Right lobe of liver (tissue), 6 donors: ENCODE measurements around the gene MORC3. TPM values are rescaled to one million over a fixed set of nuclear protein-coding genes. Genes with fewer than 3 reads are reported as not detected.
A peak's percentile ranks its signal among the peaks of the same experiment; 100 is the strongest.
"Not testable (repeated sequence)": the region's sequence is repeated elsewhere in the genome, so short reads cannot be mapped to it uniquely, and the experiment has no call there.

ENCODE experiments used
- ATAC-seq, 4 donors: fragments of 200-7000 bp; cut with Tn5 transposase; one replicate each; pipeline ENCODE4 v1.9.1; 2020; ENCODE audit warnings: mild to moderate bottlenecking in 4 of 4, moderate library complexity in 4 of 4
- DNase-seq, 3 donors: peaks; one replicate each; pipeline ENCODE4 v3.0.0-alpha.2; 2020
- H3K27ac ChIP-seq, 3 donors: fragments of 200-600 bp; one replicate each; pipeline ENCODE4 v1.8.0; 2022
- H3K27me3 ChIP-seq, 2 donors: fragments of 200-600 bp; one replicate each; pipeline ENCODE4 v1.8.0; 2022
- H3K36me3 ChIP-seq, 4 donors: fragments of 200-600 bp; sonication (generic) in 1 of 4; one replicate each; pipeline versions ENCODE4 v1.5.1 to v1.8.0; 2017 to 2022; ENCODE audit warnings: control low read depth in 1 of 4
- H3K4me1 ChIP-seq, 4 donors: fragments of 200-600 bp; sonication (generic) in 1 of 4; one replicate each; pipeline versions ENCODE4 v1.5.1 to v1.8.0; 2017 to 2022; ENCODE audit warnings: control low read depth in 1 of 4
- H3K4me3 ChIP-seq, 3 donors: fragments of 200-600 bp; one replicate each; pipeline ENCODE4 v1.8.0; 2022
- H3K9me3 ChIP-seq, 4 donors: fragments of 200-600 bp; sonication (generic) in 1 of 4; one replicate each; pipeline versions ENCODE4 v1.5.1 to v1.8.0; 2017 to 2022; ENCODE audit warnings: control low read depth in 1 of 4
- POLR2A ChIP-seq: fragments of 450-650 bp; IDR thresholded peaks from one replicate; pipeline ENCODE4 v1.6.1; 2017; ENCODE audit warnings: antibody characterized with exemption, mild to moderate bottlenecking
- WGBS: methylation state at CpG from one replicate; pipeline ENCODE4 v1.1.6; 2018; ENCODE audit warnings: low coverage, low lambda C conversion rate; ENCODE audit not compliant: insufficient coverage; ENCODE audit errors: missing lambda C conversion rate; 5-methylcytosine and 5-hydroxymethylcytosine counted together
- intact Hi-C, 2 donors: fragments of 100-400 bp; cut with DNase I; formaldehyde crosslinking; loops; one replicate each; pipeline versions ENCODE4 v1.11.2 to v1.14.1; 2022
- total RNA-seq, 6 experiments: library from RNA; depleted of rRNA in 2 of 6; stranded (reverse); fragments of >200 nt in 2 of 6; fragmentation: NEBNext Ultra II Directional in 3 of 6; extraction: Animal tissue kit (Norgen Biotek cat#: 25700) in 3 of 6; gene quantifications; one replicate each; pipeline versions ENCODE4 v1.1.0 to v1.2.4, GENCODE V29; 2016 to 2023
- TF ChIP-seq, protein P1 (sequence below), 4 donors: fragments of 200-600 bp in 3 of 4; fragments of 450-650 bp in 1 of 4; IDR thresholded peaks; one replicate each; pipeline versions ENCODE4 v1.5.1 to v1.8.0; 2016 to 2022; ENCODE audit warnings: antibody characterized with exemption in 4 of 4, mild to moderate bottlenecking in 2 of 4
- donor health status: DM: no; HTN: yes; CAD: no.
- donor health status: DM: no; HTN: no; CAD: no.
- donor health status: DM: no; HTN: no; CAD: no.
- donor health status: DM: no; HTN: yes; CAD: no.
- donor health status: DM: no; HTN: yes; CAD: no.

MORC3 gene
- total RNA-seq, 6 experiments from 2014 or later: 8.5 to 16.5 (median 12.0) TPM

DNA sequence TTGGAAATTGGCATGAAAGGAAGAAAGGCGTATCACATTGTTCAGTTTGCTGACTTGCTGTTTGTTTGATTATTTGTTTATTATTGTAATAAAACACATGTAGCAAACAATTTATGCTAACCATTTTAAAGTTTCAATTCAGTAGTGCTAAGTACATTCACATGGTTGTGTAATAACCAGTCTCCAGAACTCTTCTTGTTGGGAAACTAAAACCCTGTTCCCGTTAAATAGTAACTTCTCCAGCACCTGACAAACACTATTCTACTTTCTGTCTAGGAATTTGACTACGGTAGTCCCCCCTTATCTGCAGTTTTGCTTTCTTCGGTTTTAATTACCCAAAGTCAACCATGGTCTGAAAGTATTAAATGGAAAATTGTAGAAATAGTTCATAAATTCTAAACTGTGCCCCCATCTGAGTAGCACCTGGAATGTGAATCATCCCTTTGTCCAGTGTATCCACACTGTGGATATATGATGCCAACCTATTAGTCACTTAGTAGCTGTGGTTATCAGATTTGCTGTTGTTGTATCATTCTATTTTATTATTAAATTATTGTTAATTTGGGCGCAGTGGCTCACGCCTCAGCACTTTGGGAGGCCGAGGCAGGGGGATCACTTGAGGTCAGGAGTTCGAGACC lies 5.5 kb downstream of the MORC3 start:
- Histone ChIP-seq H3K9me3 (no peaks in the 10 kb centered on the region), H3K36me3 (peaks cover 0 to 2% (median 0%) of the 10 kb centered on the region in 4 donors), H3K27ac (peak overlapping the region in 2 of 3 donors; percentile 6 to 42), H3K4me1 (peaks cover 0 to 70% (median 20%) of the 10 kb centered on the region in 4 donors), H3K27me3 (no peaks in the 10 kb centered on the region), H3K4me3 (peak overlapping the region in 1 of 3 donors; percentile 4)
- WGBS: 59% methylated on average over 8 of the region's 8 CpGs
- TF ChIP-seq POLR2A: no peak
- TF ChIP-seq, protein P1, sequence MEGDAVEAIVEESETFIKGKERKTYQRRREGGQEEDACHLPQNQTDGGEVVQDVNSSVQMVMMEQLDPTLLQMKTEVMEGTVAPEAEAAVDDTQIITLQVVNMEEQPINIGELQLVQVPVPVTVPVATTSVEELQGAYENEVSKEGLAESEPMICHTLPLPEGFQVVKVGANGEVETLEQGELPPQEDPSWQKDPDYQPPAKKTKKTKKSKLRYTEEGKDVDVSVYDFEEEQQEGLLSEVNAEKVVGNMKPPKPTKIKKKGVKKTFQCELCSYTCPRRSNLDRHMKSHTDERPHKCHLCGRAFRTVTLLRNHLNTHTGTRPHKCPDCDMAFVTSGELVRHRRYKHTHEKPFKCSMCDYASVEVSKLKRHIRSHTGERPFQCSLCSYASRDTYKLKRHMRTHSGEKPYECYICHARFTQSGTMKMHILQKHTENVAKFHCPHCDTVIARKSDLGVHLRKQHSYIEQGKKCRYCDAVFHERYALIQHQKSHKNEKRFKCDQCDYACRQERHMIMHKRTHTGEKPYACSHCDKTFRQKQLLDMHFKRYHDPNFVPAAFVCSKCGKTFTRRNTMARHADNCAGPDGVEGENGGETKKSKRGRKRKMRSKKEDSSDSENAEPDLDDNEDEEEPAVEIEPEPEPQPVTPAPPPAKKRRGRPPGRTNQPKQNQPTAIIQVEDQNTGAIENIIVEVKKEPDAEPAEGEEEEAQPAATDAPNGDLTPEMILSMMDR (IDR thresholded peaks at IDR 0.05): no peak
- ATAC-seq (peak; percentile 50 to 68 (median 59)), DNase-seq (no peak)
- intact Hi-C loops: no loop called here

DNA sequence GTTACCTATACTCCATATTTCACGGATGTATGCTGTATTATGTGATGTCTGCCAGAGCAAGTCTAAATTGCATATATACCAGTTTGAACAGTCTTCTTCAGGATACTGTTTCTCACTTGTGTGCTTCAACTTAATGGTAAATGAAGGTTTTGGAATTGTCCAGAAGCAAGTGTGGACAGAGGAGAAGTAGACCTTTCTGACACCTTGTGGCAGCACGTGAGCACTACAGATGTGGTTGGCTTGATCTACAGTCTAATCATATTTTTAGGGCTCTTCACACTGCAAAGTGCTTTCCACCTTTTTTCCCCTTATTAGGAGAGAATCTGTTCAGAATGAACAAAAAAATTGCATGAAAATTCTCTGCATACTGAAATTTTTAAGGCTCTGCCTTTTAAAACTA lies 10.9 kb downstream of the MORC3 start:
- intact Hi-C loops: no loop called here
- DNase-seq: peak in 1 of 3 donors; percentile 46
- peak; percentile 84 to 90 (median 88) for ATAC-seq
- Histone ChIP-seq H3K9me3 (no peaks in the 10 kb centered on the region), H3K27me3 (no peaks in the 10 kb centered on the region), H3K4me1 (peaks cover 0 to 45% (median 12%) of the 10 kb centered on the region in 4 donors), H3K36me3 (peaks cover 0 to 17% (median 4%) of the 10 kb centered on the region in 4 donors), H3K4me3 (no peak overlapping the region), H3K27ac (peak overlapping the region in 1 of 3 donors; percentile 39)
- WGBS: 10% methylated on average over 2 of the region's 2 CpGs
- TF ChIP-seq, protein P1 (IDR thresholded peaks at IDR 0.05): peak; percentile 58 to 73 (median 68)
- TF ChIP-seq POLR2A: no peak

DNA sequence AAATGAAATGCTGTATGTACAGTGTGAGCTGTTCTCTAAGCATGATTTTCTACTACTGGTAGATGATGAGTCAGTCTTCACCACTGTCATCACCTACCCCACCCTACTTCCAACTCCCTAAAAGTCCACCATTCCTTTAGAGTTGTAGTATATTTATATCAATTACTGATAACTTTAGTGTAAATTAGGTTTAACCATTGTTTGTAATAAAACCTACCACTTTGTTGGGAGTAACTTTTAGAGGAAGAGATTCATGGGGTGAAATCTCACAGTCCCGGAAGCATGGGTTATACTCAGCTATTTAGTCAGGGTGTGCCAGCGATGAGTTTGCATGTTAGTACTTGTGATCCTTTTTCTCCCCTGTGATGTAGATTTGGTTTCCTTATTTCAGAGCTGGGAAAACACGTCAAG lies 17.1 kb downstream of the MORC3 start:
- no peak for DNase-seq
- WGBS: 93% methylated on average over 3 of the region's 3 CpGs
- H3K27ac ChIP-seq: no peak overlapping the region
- ATAC-seq: no peak
- no peaks in the 10 kb centered on the region for H3K27me3 ChIP-seq
- no peak for TF ChIP-seq POLR2A
- TF ChIP-seq, protein P1 (IDR thresholded peaks at IDR 0.05): no peak
- H3K4me3 ChIP-seq: no peak overlapping the region
- peaks cover 0 to 76% (median 33%) of the 10 kb centered on the region in 4 donors for H3K36me3 ChIP-seq
- intact Hi-C loops: no loop called here
- H3K9me3 ChIP-seq: no peaks in the 10 kb centered on the region
- peaks cover 0 to 4% (median 0%) of the 10 kb centered on the region in 4 donors for H3K4me1 ChIP-seq

DNA sequence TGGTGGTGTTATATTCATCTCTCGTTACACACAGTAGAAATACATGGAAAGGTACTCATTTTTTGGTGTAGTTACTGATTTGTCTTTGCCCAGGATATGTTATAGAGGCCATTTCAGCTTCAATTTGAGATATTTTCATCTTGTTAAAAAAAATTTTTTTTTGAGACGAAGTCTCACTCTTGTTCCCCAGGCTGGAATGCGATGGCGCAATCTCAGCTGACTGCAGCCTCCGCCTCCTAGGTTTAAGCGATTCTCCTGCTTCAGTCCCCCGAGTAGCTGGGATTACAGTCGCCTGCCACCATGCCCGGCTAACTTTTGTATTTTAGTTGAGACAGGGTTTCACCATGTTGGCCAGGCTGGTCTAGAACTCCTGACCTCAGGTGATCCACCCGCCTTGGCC lies 19.0 kb downstream of the MORC3 start:
- DNase-seq: no peak
- intact Hi-C loops: no loop called here

DNA sequence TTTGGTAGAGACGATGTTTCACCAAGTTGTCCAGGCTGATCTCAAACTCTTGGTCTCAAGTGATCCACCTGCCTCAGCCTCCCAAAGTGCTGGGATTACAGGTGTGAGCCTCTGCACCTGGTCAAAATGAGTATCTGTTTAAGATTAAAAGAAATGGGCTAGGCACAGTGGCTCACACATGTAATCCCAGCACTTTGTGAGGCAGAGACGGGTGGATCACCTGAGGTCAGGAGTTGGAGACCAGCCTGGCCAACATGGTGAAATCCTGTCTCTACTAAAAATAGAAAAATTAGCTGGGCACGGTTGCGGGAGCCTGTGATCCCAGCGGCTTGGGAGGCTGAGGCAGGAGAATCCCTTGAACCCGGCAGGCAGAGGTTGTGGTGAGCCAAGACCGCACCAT lies 22.6 kb downstream of the MORC3 start:
- WGBS: 91% methylated on average over 4 of the region's 7 CpGs

More for the DNA sequence above, 19.0 kb downstream of the MORC3 start:
- no peaks in the 10 kb centered on the region for H3K4me1 ChIP-seq
- ATAC-seq: no peak
- TF ChIP-seq, protein P1 (IDR thresholded peaks at IDR 0.05): no peak
- no peak for TF ChIP-seq POLR2A
- peaks cover 4 to 86% (median 38%) of the 10 kb centered on the region in 4 donors for H3K36me3 ChIP-seq
- 97% methylated on average over 4 of the region's 10 CpGs for WGBS
- no peaks in the 10 kb centered on the region for H3K9me3 ChIP-seq
- H3K27ac ChIP-seq: no peak overlapping the region
- no peak overlapping the region for H3K4me3 ChIP-seq
- no peaks in the 10 kb centered on the region for H3K27me3 ChIP-seq

More for the DNA sequence above, 22.6 kb downstream of the MORC3 start:
- H3K27me3 ChIP-seq, H3K4me3 ChIP-seq, intact Hi-C loops, ATAC-seq, H3K27ac ChIP-seq, DNase-seq, H3K9me3 ChIP-seq, H3K4me1 ChIP-seq: not testable (repeated sequence)
- H3K36me3 ChIP-seq: peaks cover 5 to 94% (median 38%) of the 10 kb centered on the region in 4 donors
